NT2/D1 (cell line): ENCODE results near the gene CSTF1.

Experiments
- SUZ12 ChIP-seq: IDR thresholded peaks from 2 replicates; pipeline ENCODE4 v1.6.1; 2011; ENCODE audit not compliant: insufficient read length, insufficient read depth; ENCODE audit errors: extremely low read depth
- YY1 ChIP-seq: IDR thresholded peaks from 2 replicates; pipeline ENCODE4 v1.6.1; 2011; ENCODE audit not compliant: insufficient read length, insufficient read depth

GRCh38 chr20:56424931-56425330 is 32.5 kb downstream of the CSTF1 start:
- no peak for TF ChIP-seq SUZ12
- no peak for TF ChIP-seq YY1
